Choroid plexus epithelial cell (primary cell): ENCODE data around the gene KIN.
"Not testable (repeated sequence)": the region's sequence is repeated elsewhere in the genome, so short reads cannot be mapped to it uniquely, and the experiment has no call there.

Experiments
- DNase-seq: peaks from one replicate; pipeline ENCODE4 v3.0.0-alpha.2; 2010; ENCODE audit warnings: low read depth
- H3K4me3 ChIP-seq: 2 replicates; pipeline ENCODE4 v1.5.1; 2011; ENCODE audit warnings: low read depth, mild to moderate bottlenecking, control low read depth, low read length, moderate library complexity
- TF ChIP-seq, protein P1 (sequence below): conservative IDR thresholded peaks from 2 replicates; pipeline ENCODE4 v1.5.1; 2011; ENCODE audit warnings: low read depth, mild to moderate bottlenecking, control low read depth, inconsistent platforms, low read length, moderate library complexity

The KIN gene

DNA sequence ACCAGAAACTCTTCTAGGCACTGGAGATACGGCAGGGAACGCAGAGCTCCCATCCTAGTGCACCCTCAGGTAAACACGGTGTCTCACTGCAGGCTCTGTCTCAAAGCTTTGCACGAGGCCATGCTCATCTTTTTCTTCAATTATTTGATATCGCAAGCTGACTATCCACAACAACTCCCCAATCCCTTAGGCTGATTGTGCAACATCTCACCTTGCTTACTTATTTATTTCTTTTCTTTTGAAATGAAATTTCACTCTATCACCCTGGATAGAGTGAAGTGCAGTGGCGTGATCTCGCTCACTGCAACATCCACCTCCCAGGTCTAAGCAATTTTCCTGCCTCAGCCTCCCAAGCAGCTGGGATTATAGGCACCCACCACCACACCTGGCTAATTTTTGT lies 72.3 kb downstream of the KIN start:
- DNase-seq: no peak
- H3K4me3 ChIP-seq: no peak overlapping the region
- TF ChIP-seq, protein P1, sequence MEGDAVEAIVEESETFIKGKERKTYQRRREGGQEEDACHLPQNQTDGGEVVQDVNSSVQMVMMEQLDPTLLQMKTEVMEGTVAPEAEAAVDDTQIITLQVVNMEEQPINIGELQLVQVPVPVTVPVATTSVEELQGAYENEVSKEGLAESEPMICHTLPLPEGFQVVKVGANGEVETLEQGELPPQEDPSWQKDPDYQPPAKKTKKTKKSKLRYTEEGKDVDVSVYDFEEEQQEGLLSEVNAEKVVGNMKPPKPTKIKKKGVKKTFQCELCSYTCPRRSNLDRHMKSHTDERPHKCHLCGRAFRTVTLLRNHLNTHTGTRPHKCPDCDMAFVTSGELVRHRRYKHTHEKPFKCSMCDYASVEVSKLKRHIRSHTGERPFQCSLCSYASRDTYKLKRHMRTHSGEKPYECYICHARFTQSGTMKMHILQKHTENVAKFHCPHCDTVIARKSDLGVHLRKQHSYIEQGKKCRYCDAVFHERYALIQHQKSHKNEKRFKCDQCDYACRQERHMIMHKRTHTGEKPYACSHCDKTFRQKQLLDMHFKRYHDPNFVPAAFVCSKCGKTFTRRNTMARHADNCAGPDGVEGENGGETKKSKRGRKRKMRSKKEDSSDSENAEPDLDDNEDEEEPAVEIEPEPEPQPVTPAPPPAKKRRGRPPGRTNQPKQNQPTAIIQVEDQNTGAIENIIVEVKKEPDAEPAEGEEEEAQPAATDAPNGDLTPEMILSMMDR: no peak

DNA sequence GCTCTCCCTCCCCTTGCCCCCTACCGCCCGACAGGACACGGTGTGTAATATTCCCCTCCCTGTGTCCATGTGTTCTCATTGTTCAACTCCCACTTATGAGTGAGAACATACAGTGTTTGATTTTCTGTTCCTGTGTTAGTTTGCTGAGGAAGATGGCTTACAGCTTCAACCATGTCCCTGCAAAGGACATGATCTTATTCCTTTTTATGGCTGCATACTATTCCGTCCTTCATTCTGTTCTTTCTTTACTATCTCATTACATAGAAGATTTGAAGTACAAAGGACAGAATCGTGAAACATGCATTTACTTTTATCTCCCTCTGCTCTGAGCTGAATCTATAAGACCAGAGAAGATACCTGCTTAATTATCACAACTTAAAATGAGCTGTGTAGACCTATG lies 76.7 kb downstream of the KIN start:
- not testable (repeated sequence) for DNase-seq

DNA sequence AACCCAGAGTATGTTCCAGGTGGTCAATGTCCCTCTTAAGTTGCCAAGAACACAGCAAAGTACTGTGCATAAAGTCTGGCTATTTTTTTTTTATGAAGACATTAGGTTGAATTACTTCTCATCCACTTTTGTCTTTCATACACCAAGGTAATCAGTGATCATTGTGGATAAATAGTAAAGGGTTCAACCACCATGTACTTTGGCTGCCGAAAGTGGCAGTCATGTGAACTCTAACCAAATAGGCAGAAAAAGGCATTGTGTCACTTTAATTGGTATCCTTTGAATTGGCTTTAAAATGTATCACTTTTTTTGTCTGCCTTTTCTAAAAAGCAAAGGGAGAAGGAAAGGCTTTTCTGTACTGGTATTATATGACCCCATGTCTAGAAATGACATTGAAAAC lies 77.3 kb downstream of the KIN start:
- no peak for DNase-seq
- no peak overlapping the region for H3K4me3 ChIP-seq
- TF ChIP-seq, protein P1: no peak

More for the DNA sequence above, 76.7 kb downstream of the KIN start:
- not testable (repeated sequence) for H3K4me3 ChIP-seq

DNA sequence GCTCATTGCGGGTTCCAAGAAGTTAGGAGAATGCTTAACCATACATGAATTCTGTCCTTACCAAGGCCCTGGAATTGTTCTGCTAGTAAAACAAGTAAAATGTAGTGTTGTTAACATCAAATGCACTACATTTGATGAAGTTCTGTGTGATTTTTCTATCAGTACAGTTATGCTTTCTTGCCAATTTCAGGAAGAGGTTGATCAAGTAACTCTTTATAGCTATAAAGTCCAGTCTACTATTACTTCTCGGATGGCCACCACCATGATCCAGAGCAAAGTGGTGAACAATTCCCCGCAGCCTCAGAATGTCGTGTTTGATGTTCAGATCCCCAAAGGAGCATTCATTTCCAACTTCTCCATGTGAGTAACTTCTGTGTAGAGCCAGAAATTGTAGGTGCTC lies 79.0 kb downstream of the KIN start:
- TF ChIP-seq, protein P1: no peak
- no peak overlapping the region for H3K4me3 ChIP-seq
- no peak for DNase-seq

DNA sequence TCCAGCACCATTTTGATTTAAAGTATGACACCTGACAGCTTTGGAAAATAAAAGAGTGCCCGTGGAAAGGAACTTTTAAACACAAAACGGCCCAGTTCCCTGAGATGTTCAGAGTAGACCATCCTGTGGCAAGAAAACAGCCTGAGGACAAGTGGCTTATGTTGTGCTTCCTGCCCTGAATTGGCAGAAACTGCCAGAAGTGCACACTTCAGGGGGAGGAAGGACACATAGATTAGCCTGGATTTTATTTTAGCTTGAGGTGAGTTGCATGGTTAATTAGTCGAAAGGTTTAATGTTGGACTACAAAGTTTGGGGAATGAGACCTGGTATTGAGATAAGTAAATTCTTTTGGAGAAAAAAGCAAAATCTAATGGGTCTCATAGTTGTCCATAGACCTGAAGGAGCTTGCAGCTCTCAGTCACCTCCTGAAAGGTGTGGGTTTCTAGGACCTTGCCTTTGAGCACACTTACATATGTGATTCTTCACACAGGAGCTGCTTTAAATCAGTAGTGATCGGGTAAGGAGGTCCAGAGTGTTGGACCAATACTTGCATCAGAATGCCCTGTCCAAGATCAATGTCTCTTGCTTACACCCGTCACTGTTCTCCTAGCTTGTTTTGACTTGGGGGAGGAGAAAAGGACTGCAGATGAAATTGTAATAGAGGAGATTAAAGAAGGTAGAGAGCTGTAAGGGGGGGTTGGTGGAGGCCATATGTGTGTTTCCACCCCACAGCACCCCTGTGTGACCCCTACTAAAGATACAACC lies 79.8 kb downstream of the KIN start:
- TF ChIP-seq, protein P1: no peak
- no peak for DNase-seq
- no peak overlapping the region for H3K4me3 ChIP-seq

DNA sequence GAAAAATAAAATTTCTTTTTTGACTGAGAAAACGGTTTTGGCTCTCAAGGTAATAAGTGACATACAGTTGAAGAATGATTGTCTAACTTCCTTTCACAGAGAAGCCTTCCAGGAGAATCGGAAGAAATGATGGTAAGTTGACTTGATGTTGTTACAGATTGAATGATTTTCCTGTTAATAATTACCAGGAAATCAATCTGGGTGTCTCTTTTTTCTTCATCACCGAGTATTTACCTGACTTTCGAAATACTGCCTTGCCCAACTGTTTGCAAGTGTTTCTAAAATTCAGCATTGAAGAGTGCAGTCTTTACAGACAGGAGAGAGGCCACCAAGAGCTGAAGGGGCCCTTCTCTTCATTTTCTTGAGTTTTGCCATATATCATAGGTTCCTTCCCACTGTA lies 80.7 kb downstream of the KIN start:
- H3K4me3 ChIP-seq: no peak overlapping the region
- DNase-seq: no peak
- TF ChIP-seq, protein P1: no peak

DNA sequence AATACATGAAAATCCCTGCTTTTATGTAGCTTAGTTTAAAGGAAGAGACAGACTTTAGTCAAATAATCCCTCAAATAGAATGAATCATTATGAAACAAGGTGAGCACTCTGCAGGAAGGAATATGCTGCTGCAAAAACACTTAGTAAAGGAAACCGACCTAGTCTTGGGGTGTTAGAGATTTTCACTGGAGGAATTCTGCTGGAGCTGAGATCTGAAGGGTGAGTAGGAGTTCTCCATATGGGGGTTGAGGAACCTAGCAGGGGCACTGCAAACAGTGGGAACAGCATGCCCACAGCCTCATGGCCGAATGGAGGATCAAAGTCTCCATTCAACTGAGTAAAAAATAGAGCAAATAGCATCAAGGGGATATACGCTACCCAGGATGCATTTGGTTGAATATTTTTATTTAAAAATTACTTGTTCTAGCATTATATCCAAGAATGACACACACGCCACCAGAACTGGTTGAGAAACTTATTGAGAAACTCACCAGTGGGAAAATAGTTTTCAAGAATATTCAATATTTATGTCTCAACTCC lies 81.2 kb downstream of the KIN start:
- TF ChIP-seq, protein P1: no peak
- DNase-seq: no peak
- H3K4me3 ChIP-seq: no peak overlapping the region
